Nephron progenitor cell (in vitro differentiated cells): ENCODE data around the gene UBASH3B.

Experiments used
- DNase-seq: peaks from one replicate; pipeline ENCODE4 v3.0.0; 2021
- H3K27ac Mint-ChIP-seq: 2 replicates; pipeline ENCODE4 v1.8.0; 2021; ENCODE audit warnings: mild to moderate bottlenecking, moderate library complexity, mixed read lengths
- H3K27me3 Mint-ChIP-seq: 2 replicates; pipeline ENCODE4 v1.8.0; 2021; ENCODE audit warnings: mild to moderate bottlenecking, low read depth, mixed read lengths; ENCODE audit not compliant: poor library complexity
- H3K36me3 Mint-ChIP-seq: 2 replicates; pipeline ENCODE4 v1.8.0; 2021; ENCODE audit warnings: low read depth, mixed read lengths
- H3K4me1 Mint-ChIP-seq: 2 replicates; pipeline ENCODE4 v1.8.0; 2021; ENCODE audit warnings: mixed read lengths
- H3K4me3 Mint-ChIP-seq: 2 replicates; pipeline ENCODE4 v1.8.0; 2021; ENCODE audit warnings: mild to moderate bottlenecking, moderate library complexity, mixed read lengths
- H3K9me3 Mint-ChIP-seq: 2 replicates; pipeline ENCODE4 v1.8.0; 2021; ENCODE audit warnings: mild to moderate bottlenecking, moderate library complexity, mixed read lengths
- TF ChIP-seq, protein P1 (sequence below): fragments of 200-600 bp; sonication (generic); IDR thresholded peaks from 2 replicates; pipeline ENCODE4 v1.5.0; 2021; ENCODE audit warnings: antibody characterized with exemption

UBASH3B gene

DNA sequence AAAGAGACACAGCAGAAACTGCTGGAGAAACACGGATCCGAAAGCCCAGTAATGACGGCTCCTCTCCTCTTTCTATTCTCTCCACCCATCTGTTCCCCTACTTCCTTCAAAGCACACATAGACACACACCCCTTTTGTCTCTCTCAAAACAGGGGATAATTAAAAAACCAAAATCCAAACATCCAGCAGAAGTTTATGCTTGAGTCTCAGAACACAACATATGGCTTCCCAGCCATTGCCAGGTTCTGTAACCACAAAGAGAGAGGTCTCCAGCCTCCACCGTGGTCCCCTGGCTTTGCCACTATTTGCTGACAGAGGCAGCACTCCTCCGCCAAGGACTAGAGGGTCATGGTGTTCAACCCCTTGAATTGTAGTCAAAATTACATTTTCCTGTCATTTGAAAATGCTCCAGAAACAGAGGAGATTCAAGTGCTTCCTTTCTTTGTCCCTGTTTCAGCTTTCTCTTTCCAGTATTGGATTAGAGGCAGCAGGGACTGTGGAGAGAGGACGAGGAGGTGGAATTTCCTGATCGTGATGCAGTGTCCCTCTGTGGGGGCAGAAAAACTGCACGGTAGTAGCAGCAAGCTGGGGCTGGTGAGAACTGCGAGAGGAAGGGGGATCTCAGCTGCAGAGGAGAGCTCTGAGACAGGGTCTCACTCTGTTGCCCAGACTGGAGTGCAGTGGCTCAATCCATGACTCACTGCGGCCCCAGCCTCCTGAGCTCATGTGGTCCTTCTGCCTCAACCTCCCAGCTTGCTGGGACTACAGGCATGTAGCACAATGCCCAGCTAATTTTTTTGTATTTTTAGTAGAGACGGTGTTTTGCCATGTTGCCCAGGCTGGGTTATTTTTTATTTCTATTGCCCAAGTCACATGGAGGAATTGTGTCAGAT, 60.3 kb downstream of the UBASH3B start:
- no peak overlapping the region for H3K27ac Mint-ChIP-seq
- no peak overlapping the region for H3K4me3 Mint-ChIP-seq
- H3K36me3 Mint-ChIP-seq = no peaks in the 10 kb centered on the region
- DNase-seq = no peak
- H3K27me3 Mint-ChIP-seq = peaks cover 10% of the 10 kb centered on the region
- peaks cover 5% of the 10 kb centered on the region for H3K4me1 Mint-ChIP-seq
- no peaks in the 10 kb centered on the region for H3K9me3 Mint-ChIP-seq
- TF ChIP-seq, protein P1, sequence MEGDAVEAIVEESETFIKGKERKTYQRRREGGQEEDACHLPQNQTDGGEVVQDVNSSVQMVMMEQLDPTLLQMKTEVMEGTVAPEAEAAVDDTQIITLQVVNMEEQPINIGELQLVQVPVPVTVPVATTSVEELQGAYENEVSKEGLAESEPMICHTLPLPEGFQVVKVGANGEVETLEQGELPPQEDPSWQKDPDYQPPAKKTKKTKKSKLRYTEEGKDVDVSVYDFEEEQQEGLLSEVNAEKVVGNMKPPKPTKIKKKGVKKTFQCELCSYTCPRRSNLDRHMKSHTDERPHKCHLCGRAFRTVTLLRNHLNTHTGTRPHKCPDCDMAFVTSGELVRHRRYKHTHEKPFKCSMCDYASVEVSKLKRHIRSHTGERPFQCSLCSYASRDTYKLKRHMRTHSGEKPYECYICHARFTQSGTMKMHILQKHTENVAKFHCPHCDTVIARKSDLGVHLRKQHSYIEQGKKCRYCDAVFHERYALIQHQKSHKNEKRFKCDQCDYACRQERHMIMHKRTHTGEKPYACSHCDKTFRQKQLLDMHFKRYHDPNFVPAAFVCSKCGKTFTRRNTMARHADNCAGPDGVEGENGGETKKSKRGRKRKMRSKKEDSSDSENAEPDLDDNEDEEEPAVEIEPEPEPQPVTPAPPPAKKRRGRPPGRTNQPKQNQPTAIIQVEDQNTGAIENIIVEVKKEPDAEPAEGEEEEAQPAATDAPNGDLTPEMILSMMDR = no peak

DNA sequence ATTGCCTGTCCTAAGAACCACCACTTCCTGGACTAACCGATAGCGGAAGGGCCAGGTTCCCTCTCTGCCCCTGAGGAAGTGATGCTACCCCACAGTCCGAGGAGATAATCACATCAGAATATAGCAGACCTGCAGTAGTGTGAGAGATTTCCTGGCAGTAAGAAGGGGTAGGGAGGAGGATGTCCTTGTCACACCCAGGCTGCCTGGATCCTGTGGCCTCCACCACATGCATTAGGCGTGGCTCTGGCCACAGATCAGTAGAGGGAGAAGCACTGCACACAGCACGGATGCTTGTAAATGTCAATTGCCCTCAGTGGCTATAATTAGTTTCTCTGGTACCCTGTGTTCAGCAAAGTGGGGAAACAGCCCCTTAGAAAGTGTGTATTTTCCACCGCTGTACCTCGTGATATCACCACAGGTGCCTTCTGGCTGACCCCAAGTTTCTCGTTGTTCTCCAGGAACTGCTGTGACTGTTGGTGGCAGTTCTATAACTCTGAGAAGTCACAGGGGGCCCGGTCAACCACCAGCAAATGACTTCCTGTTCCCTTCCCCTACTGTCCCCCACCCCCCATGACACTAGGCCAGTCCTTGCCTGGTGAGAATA, 61.8 kb downstream of the UBASH3B start:
- TF ChIP-seq, protein P1 = no peak
- no peak overlapping the region for H3K4me3 Mint-ChIP-seq
- H3K27me3 Mint-ChIP-seq = peaks cover 10% of the 10 kb centered on the region
- peaks cover 15% of the 10 kb centered on the region for H3K4me1 Mint-ChIP-seq
- DNase-seq = no peak
- no peaks in the 10 kb centered on the region for H3K9me3 Mint-ChIP-seq
- H3K36me3 Mint-ChIP-seq = no peaks in the 10 kb centered on the region
- H3K27ac Mint-ChIP-seq = no peak overlapping the region

DNA sequence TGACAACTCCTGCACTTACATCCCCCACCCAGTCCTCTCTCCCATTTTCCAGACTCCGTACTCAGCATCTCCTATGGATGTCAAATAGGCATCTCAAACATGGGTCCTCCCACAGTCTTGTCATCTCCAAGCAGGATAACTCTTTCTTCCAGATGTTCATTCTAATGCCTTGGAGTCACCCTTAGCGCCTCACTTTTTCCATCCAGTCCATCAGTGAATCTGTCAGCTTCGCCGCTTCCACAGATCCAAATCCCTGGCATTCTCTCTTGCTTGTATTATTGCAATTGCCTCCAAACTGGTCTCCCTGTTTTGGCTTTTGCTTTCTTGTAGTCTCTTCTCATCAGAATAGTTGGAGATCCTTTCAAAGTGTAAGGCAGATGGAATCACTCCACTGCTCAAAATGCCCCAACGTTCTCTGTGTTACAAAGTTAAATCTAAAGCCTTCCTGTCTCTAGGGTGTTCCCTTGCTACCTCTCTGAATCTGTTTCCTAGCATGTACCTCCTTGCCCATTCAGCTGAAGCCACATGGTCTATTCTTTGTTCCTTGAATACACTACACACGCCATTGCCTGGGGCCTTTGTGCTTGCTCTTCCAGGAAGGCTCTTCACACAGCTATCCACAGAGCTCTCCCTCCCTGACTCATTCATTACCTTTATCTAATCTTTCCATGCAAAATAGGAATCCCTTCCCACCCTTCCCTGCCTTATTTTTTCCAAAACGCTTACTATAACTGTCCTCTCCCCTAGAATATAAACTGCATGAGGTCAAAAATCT, 64.8 kb downstream of the UBASH3B start:
- H3K4me3 Mint-ChIP-seq = no peak overlapping the region
- TF ChIP-seq, protein P1 = no peak
- H3K36me3 Mint-ChIP-seq = no peaks in the 10 kb centered on the region
- H3K27me3 Mint-ChIP-seq = peaks cover 6% of the 10 kb centered on the region
- no peak overlapping the region for H3K27ac Mint-ChIP-seq
- no peak for DNase-seq
- peaks cover 33% of the 10 kb centered on the region for H3K4me1 Mint-ChIP-seq
- H3K9me3 Mint-ChIP-seq = no peaks in the 10 kb centered on the region

DNA sequence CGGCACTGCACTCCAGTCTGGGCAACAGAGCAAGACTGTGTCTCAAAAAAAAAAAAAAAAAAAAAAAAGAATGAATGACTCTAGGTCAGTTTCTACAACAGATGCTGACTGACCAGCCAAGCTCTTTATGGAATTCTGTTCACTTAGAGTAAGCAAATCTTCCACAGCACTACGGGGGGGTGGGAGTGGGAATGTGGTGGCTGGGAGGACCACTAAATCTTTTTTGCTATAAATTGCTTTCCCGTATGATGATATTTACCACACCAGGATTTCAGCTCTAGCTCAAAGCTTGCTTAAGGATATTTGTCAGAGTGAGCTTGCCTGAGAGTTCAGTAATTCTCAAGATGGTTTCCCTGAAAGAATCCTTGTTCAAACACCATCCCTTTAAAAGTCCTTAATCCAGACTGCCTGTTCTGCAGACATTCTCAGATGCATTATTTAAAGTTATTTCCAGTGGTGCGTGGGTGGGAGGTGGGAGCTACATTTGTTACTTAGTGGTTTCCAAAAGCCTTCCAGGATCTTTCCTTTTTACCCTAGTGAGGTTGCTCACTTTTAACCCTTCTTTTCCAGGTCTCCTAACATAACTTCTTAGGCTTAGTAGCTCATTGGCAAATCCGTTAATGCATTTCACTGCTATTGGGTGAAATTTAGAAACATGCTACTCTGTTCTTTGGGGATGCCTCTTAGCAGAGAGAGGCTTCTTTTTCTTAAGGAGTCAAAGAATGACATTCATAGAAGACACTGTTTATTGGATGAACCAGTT, 65.9 kb downstream of the UBASH3B start:
- H3K36me3 Mint-ChIP-seq = no peaks in the 10 kb centered on the region
- H3K27me3 Mint-ChIP-seq = peaks cover 4% of the 10 kb centered on the region
- no peak for DNase-seq
- TF ChIP-seq, protein P1 = no peak
- no peaks in the 10 kb centered on the region for H3K9me3 Mint-ChIP-seq
- no peak overlapping the region for H3K27ac Mint-ChIP-seq
- H3K4me1 Mint-ChIP-seq = peaks cover 34% of the 10 kb centered on the region
- no peak overlapping the region for H3K4me3 Mint-ChIP-seq

DNA sequence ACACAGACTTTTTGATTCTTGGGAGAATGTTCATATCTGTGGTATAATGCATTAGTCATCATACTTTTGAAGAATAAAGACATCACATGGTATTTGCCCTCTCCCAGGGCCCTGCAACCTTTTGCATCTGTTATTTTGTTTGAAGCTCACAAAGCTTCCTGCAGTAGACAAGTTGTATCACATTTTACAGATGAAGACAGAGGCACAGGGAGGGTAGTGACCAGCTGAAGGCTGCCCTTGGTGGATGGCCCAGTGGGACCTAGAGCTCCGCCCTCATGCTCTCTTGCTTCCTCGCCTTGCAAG, 66.4 kb downstream of the UBASH3B start:
- no peaks in the 10 kb centered on the region for H3K36me3 Mint-ChIP-seq
- H3K27me3 Mint-ChIP-seq = peaks cover 3% of the 10 kb centered on the region
- H3K27ac Mint-ChIP-seq = no peak overlapping the region
- DNase-seq = no peak
- H3K9me3 Mint-ChIP-seq = no peaks in the 10 kb centered on the region
- H3K4me3 Mint-ChIP-seq = no peak overlapping the region
- TF ChIP-seq, protein P1 = no peak
- H3K4me1 Mint-ChIP-seq = peaks cover 39% of the 10 kb centered on the region
